K562 (cell line): ENCODE results near the gene TMEM131. TPM values are rescaled to one million over a fixed set of nuclear protein-coding genes. Genes with fewer than 3 reads are reported as not detected.

Experiments used
- ATAC-seq: fragments of 200-7000 bp; cut with Tn5 transposase; 3 replicates; pipeline ENCODE4 v1.9.1; 2020; ENCODE audit warnings: moderate library complexity
- BruUV-seq: library from RNA; stranded (reverse); fragments of 400-500 nt; replicated peaks from 2 replicates; lab custom pipeline; 2021; lab: Mats Ljungman, UMichigan
- CTCF ChIA-PET: fragments of 300-600 bp; formaldehyde crosslinking; extraction: SDS; loops from one replicate; lab custom pipeline; 2021; ENCODE audit warnings: low intra/inter-chr PET ratio; lab: Yijun Ruan, JAX
- POLR2A ChIA-PET: fragments of 300-600, 350-650 bp; sonication (Branson Sonifier 250); formaldehyde crosslinking; extraction: SDS; loops from one replicate; lab custom pipeline; 2021; ENCODE audit warnings: antibody characterized with exemption, inconsistent platforms; lab: Yijun Ruan, JAX
- DNase-seq, 4 experiments: peaks; one replicate each; pipeline versions ENCODE4 v3.0.0 to v3.0.0-alpha.2; 2011 to 2018; ENCODE audit warnings: low spot score in 3 of 4, mixed read lengths in 3 of 4; ENCODE audit errors: extremely low read depth in 1 of 4
- FAIRE-seq: peaks from 2 replicates; lab custom pipeline; 2011; peaks lifted over from hg19 to GRCh38; lab: Jason Lieb, UNC
- H2AFZ ChIP-seq: 2 replicates; pipeline ENCODE4 v1.6.0; 2011; ENCODE audit warnings: low read depth, low read length, control low read depth, inconsistent platforms
- H3K27ac ChIP-seq: fragments of 200-600 bp; 3 replicates; pipeline ENCODE4 v1.8.0; 2011; ENCODE audit warnings: low read depth, mild to moderate bottlenecking, control low read depth, inconsistent platforms, low read length, moderate library complexity, mixed read lengths; ENCODE audit errors: extremely low read depth
- H3K27me3 ChIP-seq, 2 experiments: fragments of 300-600 bp in 1 of 2; 2 replicates in 1 of 2; 3 replicates in 1 of 2; pipeline versions ENCODE4 v1.6.0 to v1.8.0; 2011; ENCODE audit warnings: inconsistent platforms in 2 of 2, low read length in 2 of 2, mild to moderate bottlenecking in 1 of 2, mixed read lengths in 1 of 2, moderate library complexity in 1 of 2; ENCODE audit not compliant: control insufficient read depth in 2 of 2, insufficient read depth in 2 of 2
- H3K36me3 ChIP-seq: fragments of 300-600 bp; 3 replicates; pipeline ENCODE4 v1.8.0; 2011; ENCODE audit warnings: mild to moderate bottlenecking, low read length, inconsistent platforms; ENCODE audit not compliant: control insufficient read depth, insufficient read depth
- H3K4me1 ChIP-seq, 2 experiments: fragments of 200-600 bp in 1 of 2; replicated peaks in 1 of 2; 2 replicates in 1 of 2; 3 replicates in 1 of 2; pipeline versions ENCODE4 v1.5.1 to v1.8.0; 2011; ENCODE audit warnings: inconsistent platforms in 2 of 2, low read length in 2 of 2, mild to moderate bottlenecking in 1 of 2, mixed read lengths in 1 of 2, moderate library complexity in 1 of 2; ENCODE audit not compliant: control insufficient read depth in 2 of 2, insufficient read depth in 2 of 2
- H3K4me2 ChIP-seq: 2 replicates; pipeline ENCODE4 v1.6.1; 2011; ENCODE audit warnings: low read length, control low read depth, inconsistent platforms, mixed read lengths; ENCODE audit not compliant: insufficient read depth
- H3K4me3 ChIP-seq: fragments of 200-600 bp; sonication (generic), shearing (Covaris generic); 2 replicates; pipeline ENCODE4 v1.5.1; 2016; ENCODE audit warnings: control low read depth, inconsistent platforms
- H3K79me2 ChIP-seq: fragments of 200-600 bp; 3 replicates; pipeline ENCODE4 v1.8.0; 2011; ENCODE audit warnings: low read length, inconsistent platforms; ENCODE audit not compliant: control insufficient read depth, insufficient read depth
- H3K9ac ChIP-seq, 2 experiments: 2 replicates each; pipeline versions ENCODE4 v1.6.0 to v1.6.1; 2011; ENCODE audit warnings: low read depth in 2 of 2, low read length in 2 of 2, control low read depth in 1 of 2, inconsistent platforms in 1 of 2, mild to moderate bottlenecking in 1 of 2, mixed read lengths in 1 of 2; ENCODE audit not compliant: insufficient read depth in 1 of 2
- H3K9me1 ChIP-seq: one replicate; pipeline ENCODE4 v1.6.0; 2011; ENCODE audit warnings: inconsistent platforms, mild to moderate bottlenecking, low read length, moderate library complexity; ENCODE audit not compliant: control insufficient read depth, insufficient read depth
- H3K9me3 ChIP-seq: replicated peaks from 2 replicates; pipeline ENCODE4 v1.5.1; 2011; ENCODE audit warnings: low read depth, low read length, inconsistent platforms; ENCODE audit not compliant: control insufficient read depth, insufficient read depth
- H4K20me1 ChIP-seq: replicated peaks from 2 replicates; pipeline ENCODE4 v1.6.1; 2011; ENCODE audit warnings: low read length, inconsistent platforms, mixed read lengths; ENCODE audit not compliant: control insufficient read depth, insufficient read depth
- DMBX1 ChIP-seq: fragments of 250-450 bp; sonication (Bioruptor Pico); IDR thresholded peaks from 2 replicates; pipeline ENCODE4 v1.8.0; 2022; ENCODE audit warnings: inconsistent platforms, mild to moderate bottlenecking, moderate library complexity, borderline replicate concordance
- ERF ChIP-seq: fragments of 450-650 bp; formaldehyde crosslinking; IDR thresholded peaks from 2 replicates; pipeline ENCODE4 v1.4.0; 2020; ENCODE audit warnings: mild to moderate bottlenecking, mixed read lengths
- IFI16 ChIP-seq: fragments of 250-450 bp; sonication (Bioruptor Pico); IDR thresholded peaks from 2 replicates; pipeline ENCODE4 v2.1.2; 2022; ENCODE audit warnings: mild to moderate bottlenecking, inconsistent platforms
- KAT8 ChIP-seq: fragments of 450-650 bp; IDR thresholded peaks from 2 replicates; pipeline ENCODE4 v1.6.1; 2016; ENCODE audit warnings: low read depth, mild to moderate bottlenecking
- TAF9B ChIP-seq: fragments of 450-650 bp; IDR thresholded peaks from 2 replicates; pipeline ENCODE4 v1.6.1; 2018; ENCODE audit warnings: mild to moderate bottlenecking; ENCODE audit not compliant: partially characterized antibody
- ZFPM2 ChIP-seq: fragments of 250-450 bp; sonication (Bioruptor Pico); IDR thresholded peaks from 2 replicates; pipeline ENCODE4 v1.5.1; 2022; ENCODE audit warnings: mild to moderate bottlenecking
- ZNF408 ChIP-seq: fragments of 250-450 bp; sonication (Bioruptor Pico); IDR thresholded peaks from 2 replicates; pipeline ENCODE4 v1.4.0; 2020; ENCODE audit warnings: low read depth, mild to moderate bottlenecking, moderate library complexity
- WGBS: fragments of 100-300 bp; shearing (Covaris generic); methylation state at CpG from one replicate; pipeline ENCODE4 v1.1.6; 2016; ENCODE audit warnings: low coverage, mixed read lengths; ENCODE audit not compliant: insufficient coverage; ENCODE audit errors: missing lambda C conversion rate; 5-methylcytosine and 5-hydroxymethylcytosine counted together
- in situ Hi-C: fragments of 300-500 bp; cut with MboI; formaldehyde crosslinking; loops from 4 replicates; pipeline ENCODE4 v1.15.0; 2018; ENCODE audit warnings: inconsistent platforms, mixed read lengths
- intact Hi-C: fragments of 100-400 bp; cut with micrococcal nuclease; formaldehyde crosslinking; loops from 2 replicates; pipeline ENCODE4 v1.14.2; 2022
- polyA plus RNA-seq, 8 experiments: library from polyadenylated mRNA; depleted of rRNA in 4 of 8; stranded (reverse) in 5 of 8; unstranded in 3 of 8; fragments of >200 nt; fragmentation: Nextera tagmentation in 2 of 8; fragmentation: Illumina TruSeq in 1 of 8; extraction: Ambion mirVana in 2 of 8; extraction: Trizol in 1 of 8; gene quantifications; 2 replicates each; pipeline versions ENCODE4 v1.2.1 to v1.2.3, GENCODE V29; 2011 to 2014; ENCODE audit warnings: inconsistent platforms in 1 of 8, missing spikeins in 1 of 8
- total RNA-seq, 7 experiments: library from RNA; depleted of rRNA in 6 of 7; stranded (reverse); fragments of >200 nt in 6 of 7; fragmentation: Illumina TruSeq in 2 of 7; extraction: Trizol in 2 of 7; gene quantifications; 2 replicates each; pipeline versions ENCODE4 v1.2.1 to v1.2.3, GENCODE V29; 2011 to 2021; ENCODE audit warnings: low replicate concordance in 1 of 7
- TF ChIP-seq, protein P1 (sequence below): fragments of 250-450 bp; sonication (Bioruptor Pico); IDR thresholded peaks from 2 replicates; pipeline ENCODE4 v1.8.0; 2022; ENCODE audit warnings: moderate library complexity, mild to moderate bottlenecking, inconsistent platforms

TMEM131 gene
- total and polyA plus RNA-seq, 9 of the 15 experiments (the other 6 are each of a cell fraction or from before 2014, with no cell fraction given), result 2.5 to 21.1 (median 12.4) TPM

DNA sequence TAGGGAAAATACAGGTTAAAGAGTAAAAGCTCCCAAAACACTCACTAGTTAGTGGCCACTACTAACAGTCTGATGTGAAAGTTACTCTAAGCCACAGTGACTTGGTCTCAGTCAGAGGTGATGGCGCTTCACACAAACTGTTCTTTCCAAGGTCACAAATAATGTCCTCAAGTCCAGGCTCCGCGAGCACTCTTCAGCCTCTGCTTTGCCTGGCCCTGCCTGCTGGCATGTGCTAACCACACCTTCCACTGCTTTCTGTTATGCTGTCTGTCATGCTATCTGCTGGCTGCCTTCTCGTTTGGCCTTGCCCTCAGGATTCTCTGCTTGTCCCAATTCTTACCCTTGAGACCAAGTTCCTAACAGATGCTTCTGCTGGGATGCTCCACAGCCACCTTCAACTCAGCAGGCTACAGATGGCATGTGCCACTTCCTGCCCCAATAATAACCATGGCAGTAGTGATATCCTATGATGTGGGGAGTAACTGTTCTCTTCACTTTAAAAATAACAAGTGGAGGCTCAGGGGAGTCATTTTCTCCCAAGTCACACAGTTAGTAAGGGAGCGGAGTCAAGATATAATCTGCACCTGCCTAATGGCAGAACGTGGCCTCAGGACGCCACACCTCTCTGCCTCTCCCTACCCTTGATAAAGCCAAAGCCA lies 206.6 kb downstream of the TMEM131 start:
- 74% methylated on average over 7 of the region's 7 CpGs for WGBS
- H3K36me3 ChIP-seq, result peaks cover 19% of the 10 kb centered on the region; the same call in 2 of the 3 replicates
- intact Hi-C loops, result no loop called here
- DNase-seq (no peak), FAIRE-seq (no peak), ATAC-seq (no peak)
- POLR2A ChIA-PET, result interaction anchor here (0.8 kb wide), 1 partner anchor 9 kb away, joined by 3 read pairs; no protein-coding TSS in a partner anchor
- in situ Hi-C loops, result no loop called here
- no peaks in the 10 kb centered on the region for H3K9me3 ChIP-seq
- no peak overlapping the region for H3K27ac ChIP-seq
- BruUV-seq, result no TSS peak
- H3K4me1 ChIP-seq, result no peaks in the 10 kb centered on the region
- TF ChIP-seq TAF9B, result no peak
- no peak for TF ChIP-seq ZFPM2 (CRISPR knock-in tag)
- TF ChIP-seq DMBX1 (CRISPR knock-in tag), result no peak
- TF ChIP-seq KAT8, result no peak
- no peak for TF ChIP-seq ZNF408 (CRISPR knock-in tag)
- TF ChIP-seq, protein P1, sequence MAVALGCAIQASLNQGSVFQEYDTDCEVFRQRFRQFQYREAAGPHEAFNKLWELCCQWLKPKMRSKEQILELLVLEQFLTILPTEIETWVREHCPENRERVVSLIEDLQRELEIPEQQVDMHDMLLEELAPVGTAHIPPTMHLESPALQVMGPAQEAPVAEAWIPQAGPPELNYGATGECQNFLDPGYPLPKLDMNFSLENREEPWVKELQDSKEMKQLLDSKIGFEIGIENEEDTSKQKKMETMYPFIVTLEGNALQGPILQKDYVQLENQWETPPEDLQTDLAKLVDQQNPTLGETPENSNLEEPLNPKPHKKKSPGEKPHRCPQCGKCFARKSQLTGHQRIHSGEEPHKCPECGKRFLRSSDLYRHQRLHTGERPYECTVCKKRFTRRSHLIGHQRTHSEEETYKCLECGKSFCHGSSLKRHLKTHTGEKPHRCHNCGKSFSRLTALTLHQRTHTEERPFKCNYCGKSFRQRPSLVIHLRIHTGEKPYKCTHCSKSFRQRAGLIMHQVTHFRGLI (CRISPR knock-in tag), result no peak
- TF ChIP-seq IFI16 (CRISPR knock-in tag), result no peak
- TF ChIP-seq ERF (CRISPR knock-in tag), result no peak
- H3K9ac ChIP-seq, result no peak overlapping the region
- H3K79me2 ChIP-seq, result no peaks in the 10 kb centered on the region
- no peaks in the 10 kb centered on the region for H4K20me1 ChIP-seq
- H3K4me3 ChIP-seq, result no peak overlapping the region
- peaks cover 3% of the 10 kb centered on the region for H3K9me1 ChIP-seq
- H2AFZ ChIP-seq, result no peak overlapping the region
- CTCF ChIA-PET, result no interaction called here
- H3K4me2 ChIP-seq, result no peak overlapping the region
- H3K27me3 ChIP-seq, result no peaks in the 10 kb centered on the region
